ENCODE measurements around the gene VEGFA.

Gene VEGFA

GRCh38 chr6:43780941-43781928 is 11.2 kb downstream of the VEGFA start:
- ATAC-seq (replicated peaks; ENCODE audit: extremely low read depth, poor library complexity, severe bottlenecking) (no peak), DNase-seq (ENCODE audit: low spot score in 2 of 2) (no peak)
- Mint-ChIP-seq H3K4me1 (no peaks in the 10 kb centered on the region), H3K27ac (ENCODE audit: low read depth) (no peak overlapping the region), H3K36me3 (ENCODE audit: insufficient read depth) (no peaks in the 10 kb centered on the region), H3K9me3 (no peaks in the 10 kb centered on the region), H3K27me3 (no peaks in the 10 kb centered on the region), H3K4me3 (no peak overlapping the region)

DNA sequence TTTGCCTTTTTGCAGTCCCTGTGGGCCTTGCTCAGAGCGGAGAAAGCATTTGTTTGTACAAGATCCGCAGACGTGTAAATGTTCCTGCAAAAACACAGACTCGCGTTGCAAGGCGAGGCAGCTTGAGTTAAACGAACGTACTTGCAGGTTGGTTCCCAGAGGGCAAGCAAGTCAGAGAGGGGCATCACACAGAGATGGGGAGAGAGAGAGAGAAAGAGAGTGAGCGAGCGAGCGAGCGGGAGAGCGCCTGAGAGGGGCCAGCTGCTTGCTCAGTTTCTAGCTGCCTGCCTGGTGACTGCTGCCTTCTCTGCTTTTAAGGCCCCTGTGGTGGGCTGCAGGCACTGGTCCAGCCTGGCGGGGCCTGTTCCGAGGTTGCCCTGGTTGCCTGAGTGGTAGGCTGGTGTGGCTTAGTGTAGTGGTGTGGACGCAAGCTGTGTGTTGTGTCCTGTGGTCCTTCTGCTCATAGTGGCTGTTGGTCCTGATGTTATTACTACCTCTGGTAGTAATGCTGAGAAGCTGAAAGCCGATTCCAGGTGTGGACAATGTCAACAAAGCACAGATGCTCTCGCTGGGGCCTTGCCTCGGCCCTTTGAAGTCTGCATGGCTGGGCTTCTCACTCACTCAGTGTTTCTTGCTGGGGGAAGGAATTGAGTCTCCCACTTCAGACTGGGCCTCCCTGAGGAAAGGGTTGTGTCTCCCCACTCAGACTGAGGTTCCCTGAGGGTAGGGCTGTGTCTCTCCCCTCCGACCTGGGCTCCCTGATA is 12.1 kb downstream of the VEGFA start:
- Mint-ChIP-seq H3K9me3 (no peaks in the 10 kb centered on the region), H3K27ac (ENCODE audit: low read depth) (no peak overlapping the region), H3K4me3 (no peak overlapping the region), H3K36me3 (ENCODE audit: insufficient read depth) (no peaks in the 10 kb centered on the region), H3K27me3 (no peaks in the 10 kb centered on the region), H3K4me1 (no peaks in the 10 kb centered on the region)
- ATAC-seq (replicated peaks; ENCODE audit: extremely low read depth, poor library complexity, severe bottlenecking), result no peak
- DNase-seq (ENCODE audit: low spot score in 2 of 2), result no peak

GRCh38 chr6:43782764-43783513 is 12.9 kb downstream of the VEGFA start:
- H3K4me1 Mint-ChIP-seq, result no peaks in the 10 kb centered on the region
- DNase-seq (ENCODE audit: low spot score in 2 of 2), result no peak
- no peak for ATAC-seq (replicated peaks; ENCODE audit: extremely low read depth, poor library complexity, severe bottlenecking)
- no peaks in the 10 kb centered on the region for H3K27me3 Mint-ChIP-seq
- no peaks in the 10 kb centered on the region for H3K9me3 Mint-ChIP-seq
- H3K4me3 Mint-ChIP-seq, result no peak overlapping the region
- no peak overlapping the region for H3K27ac Mint-ChIP-seq (ENCODE audit: low read depth)
- H3K36me3 Mint-ChIP-seq (ENCODE audit: insufficient read depth), result no peaks in the 10 kb centered on the region

GRCh38 chr6:43784049-43784855 is 14.2 kb downstream of the VEGFA start:
- H3K27me3 Mint-ChIP-seq, result no peaks in the 10 kb centered on the region
- ATAC-seq (replicated peaks; ENCODE audit: extremely low read depth, poor library complexity, severe bottlenecking) (no peak), DNase-seq (ENCODE audit: low spot score in 2 of 2) (no peak)
- H3K4me1 Mint-ChIP-seq, result no peaks in the 10 kb centered on the region
- H3K4me3 Mint-ChIP-seq, result no peak overlapping the region
- H3K9me3 Mint-ChIP-seq, result no peaks in the 10 kb centered on the region
- no peak overlapping the region for H3K27ac Mint-ChIP-seq (ENCODE audit: low read depth)
- no peaks in the 10 kb centered on the region for H3K36me3 Mint-ChIP-seq (ENCODE audit: insufficient read depth)

DNA sequence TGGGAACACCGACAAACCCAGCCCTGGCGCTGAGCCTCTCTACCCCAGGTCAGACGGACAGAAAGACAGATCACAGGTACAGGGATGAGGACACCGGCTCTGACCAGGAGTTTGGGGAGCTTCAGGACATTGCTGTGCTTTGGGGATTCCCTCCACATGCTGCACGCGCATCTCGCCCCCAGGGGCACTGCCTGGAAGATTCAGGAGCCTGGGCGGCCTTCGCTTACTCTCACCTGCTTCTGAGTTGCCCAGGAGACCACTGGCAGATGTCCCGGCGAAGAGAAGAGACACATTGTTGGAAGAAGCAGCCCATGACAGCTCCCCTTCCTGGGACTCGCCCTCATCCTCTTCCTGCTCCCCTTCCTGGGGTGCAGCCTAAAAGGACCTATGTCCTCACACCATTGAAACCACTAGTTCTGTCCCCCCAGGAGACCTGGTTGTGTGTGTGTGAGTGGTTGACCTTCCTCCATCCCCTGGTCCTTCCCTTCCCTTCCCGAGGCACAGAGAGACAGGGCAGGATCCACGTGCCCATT is 15.3 kb downstream of the VEGFA start:
- H3K36me3 Mint-ChIP-seq (ENCODE audit: insufficient read depth), result no peaks in the 10 kb centered on the region
- H3K27ac Mint-ChIP-seq (ENCODE audit: low read depth), result no peak overlapping the region
- no peak for DNase-seq (ENCODE audit: low spot score in 2 of 2)
- no peak overlapping the region for H3K4me3 Mint-ChIP-seq
- H3K27me3 Mint-ChIP-seq, result no peaks in the 10 kb centered on the region
- ATAC-seq (replicated peaks; ENCODE audit: extremely low read depth, poor library complexity, severe bottlenecking), result no peak
- no peaks in the 10 kb centered on the region for H3K9me3 Mint-ChIP-seq
- no peaks in the 10 kb centered on the region for H3K4me1 Mint-ChIP-seq

- no peak for DNase-seq (ENCODE audit: low spot score in 2 of 2)
- Mint-ChIP-seq H3K9me3 (no peaks in the 10 kb centered on the region), H3K27ac (ENCODE audit: low read depth) (no peak overlapping the region), H3K4me1 (no peaks in the 10 kb centered on the region), H3K27me3 (no peaks in the 10 kb centered on the region), H3K4me3 (no peak overlapping the region), H3K36me3 (ENCODE audit: insufficient read depth) (no peaks in the 10 kb centered on the region)
- no peak for ATAC-seq (replicated peaks; ENCODE audit: extremely low read depth, poor library complexity, severe bottlenecking)
Observed at GRCh38 chr6:43785904-43786303, 15.9 kb downstream of the VEGFA start.

DNA sequence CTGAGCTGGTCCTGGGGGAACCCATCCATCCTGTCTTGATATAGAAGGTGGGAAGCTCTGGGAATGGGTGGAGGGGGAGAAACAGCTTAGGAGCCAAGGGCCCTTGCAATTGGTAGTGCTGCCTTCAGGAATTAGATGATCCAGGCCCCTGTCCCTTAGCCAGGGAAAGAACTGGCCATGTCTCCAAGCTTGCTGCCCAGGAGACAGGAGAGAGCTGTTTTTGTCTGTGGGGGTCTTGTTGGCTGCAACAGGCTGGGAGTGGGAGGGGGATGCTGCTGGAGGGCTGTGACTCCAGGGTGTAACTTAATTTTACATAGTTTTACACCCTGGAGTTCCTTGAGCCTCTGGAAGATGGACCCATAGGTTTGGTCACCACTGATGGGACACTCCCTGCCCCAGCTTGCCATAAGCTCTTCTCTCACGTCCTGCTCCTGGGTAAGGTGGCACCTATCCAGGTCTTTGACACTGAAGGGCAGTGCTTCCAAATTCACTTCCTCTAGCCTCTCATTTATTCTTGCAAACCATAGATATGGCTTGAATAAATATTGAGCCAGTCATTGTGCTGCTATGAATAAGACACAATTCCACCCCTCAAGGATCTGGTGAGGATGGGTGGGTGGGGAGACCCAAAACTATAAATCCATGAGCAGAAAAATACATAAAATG is 16.8 kb downstream of the VEGFA start:
- DNase-seq (ENCODE audit: low spot score in 2 of 2), result no peak
- Mint-ChIP-seq H3K27me3 (no peaks in the 10 kb centered on the region), H3K4me1 (no peaks in the 10 kb centered on the region), H3K9me3 (no peaks in the 10 kb centered on the region), H3K36me3 (ENCODE audit: insufficient read depth) (no peaks in the 10 kb centered on the region), H3K27ac (ENCODE audit: low read depth) (no peak overlapping the region), H3K4me3 (no peak overlapping the region)
- ATAC-seq (replicated peaks; ENCODE audit: extremely low read depth, poor library complexity, severe bottlenecking), result no peak

DNA sequence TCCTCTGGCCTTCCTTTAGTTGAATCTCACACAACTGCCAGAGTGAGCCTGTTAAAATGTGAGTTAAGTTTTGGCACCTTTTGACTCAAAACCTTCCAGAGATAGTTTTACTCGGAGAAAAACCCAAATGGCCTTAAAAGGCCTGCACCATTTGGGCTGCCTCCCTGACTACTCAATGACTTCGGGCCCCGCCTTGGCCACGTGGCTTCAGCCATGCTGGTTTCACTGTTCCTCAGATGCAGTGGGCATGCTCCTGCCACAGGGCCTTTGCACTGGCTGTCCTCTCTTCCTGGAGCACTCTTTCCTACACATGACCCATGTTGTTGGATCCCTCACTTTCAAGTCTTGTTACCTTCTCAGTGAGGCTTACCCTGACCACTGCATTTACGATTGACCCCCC is 18.3 kb downstream of the VEGFA start:
- ATAC-seq (replicated peaks; ENCODE audit: extremely low read depth, poor library complexity, severe bottlenecking), result no peak
- no peak overlapping the region for H3K4me3 Mint-ChIP-seq
- H3K27me3 Mint-ChIP-seq, result no peaks in the 10 kb centered on the region
- H3K27ac Mint-ChIP-seq (ENCODE audit: low read depth), result no peak overlapping the region
- no peaks in the 10 kb centered on the region for H3K36me3 Mint-ChIP-seq (ENCODE audit: insufficient read depth)
- no peaks in the 10 kb centered on the region for H3K4me1 Mint-ChIP-seq
- no peaks in the 10 kb centered on the region for H3K9me3 Mint-ChIP-seq
- DNase-seq (ENCODE audit: low spot score in 2 of 2), result no peak

DNA sequence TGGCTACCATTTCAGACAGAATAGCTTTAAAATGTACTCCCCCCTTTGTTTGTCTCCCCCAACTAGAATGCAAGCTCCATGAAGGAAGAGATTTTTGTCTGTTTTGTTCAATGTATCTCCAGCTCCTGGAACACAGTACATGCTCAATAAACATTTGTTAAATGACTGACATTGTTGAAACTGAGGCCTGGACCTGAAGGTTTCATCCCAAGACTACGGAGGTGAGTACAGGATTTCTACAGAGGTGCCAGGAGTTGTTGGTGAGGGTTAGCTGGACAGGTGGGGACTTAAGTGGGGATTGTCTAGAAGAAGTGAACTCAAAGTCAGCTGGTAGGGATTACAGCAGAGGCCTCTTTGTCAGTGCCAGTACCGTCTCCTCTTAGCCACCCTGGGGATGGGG is 19.4 kb downstream of the VEGFA start:
- Mint-ChIP-seq H3K27ac (ENCODE audit: low read depth) (no peak overlapping the region), H3K9me3 (no peaks in the 10 kb centered on the region), H3K4me3 (no peak overlapping the region), H3K4me1 (no peaks in the 10 kb centered on the region), H3K36me3 (ENCODE audit: insufficient read depth) (no peaks in the 10 kb centered on the region), H3K27me3 (no peaks in the 10 kb centered on the region)
- no peak for DNase-seq (ENCODE audit: low spot score in 2 of 2)
- no peak for ATAC-seq (replicated peaks; ENCODE audit: extremely low read depth, poor library complexity, severe bottlenecking)

GRCh38 chr6:43790031-43790430 is 20.0 kb downstream of the VEGFA start:
- ATAC-seq (replicated peaks; ENCODE audit: extremely low read depth, poor library complexity, severe bottlenecking), result no peak
- no peaks in the 10 kb centered on the region for H3K27me3 Mint-ChIP-seq

GRCh38 chr6:43791745-43792422 is 21.9 kb downstream of the VEGFA start:
- DNase-seq (ENCODE audit: low spot score in 2 of 2) (no peak), ATAC-seq (replicated peaks; ENCODE audit: extremely low read depth, poor library complexity, severe bottlenecking) (no peak)
- H3K36me3 Mint-ChIP-seq (ENCODE audit: insufficient read depth), result no peaks in the 10 kb centered on the region
- no peak overlapping the region for H3K27ac Mint-ChIP-seq (ENCODE audit: low read depth)
- no peaks in the 10 kb centered on the region for H3K4me1 Mint-ChIP-seq
- H3K9me3 Mint-ChIP-seq, result no peaks in the 10 kb centered on the region
- peaks cover 9% of the 10 kb centered on the region for H3K27me3 Mint-ChIP-seq
- H3K4me3 Mint-ChIP-seq, result no peak overlapping the region

More at GRCh38 chr6:43790031-43790430, 20.0 kb downstream of the VEGFA start:
- no peak overlapping the region for H3K27ac Mint-ChIP-seq (ENCODE audit: low read depth)
- no peaks in the 10 kb centered on the region for H3K36me3 Mint-ChIP-seq (ENCODE audit: insufficient read depth)
- no peak for DNase-seq (ENCODE audit: low spot score in 2 of 2)
- H3K4me1 Mint-ChIP-seq, result no peaks in the 10 kb centered on the region
- H3K9me3 Mint-ChIP-seq, result no peaks in the 10 kb centered on the region
- H3K4me3 Mint-ChIP-seq, result no peak overlapping the region

Measured in central memory CD8-positive, alpha-beta T cell (primary cell).